Hypothalamus (tissue), 51 donors: Measurements from ENCODE around the gene ADK.

Source experiments
- DNase-seq, 51 donors: peaks; one replicate each; lab custom pipeline; 2025; lab: John Stamatoyannopoulos, UW

ADK gene

GRCh38 chr10:74755273-74755672 is 604.3 kb downstream of the ADK start:
- no peak for DNase-seq
